Midbrain (tissue), 1 donor: ENCODE data around the gene F12.
A peak's percentile ranks its signal among the peaks of the same experiment; 100 is the strongest.
"Not testable (repeated sequence)": the region's sequence is repeated elsewhere in the genome, so short reads cannot be mapped to it uniquely, and the experiment has no call there.

Experiments used
- DNase-seq: peaks from one replicate; lab custom pipeline; 2025; lab: John Stamatoyannopoulos, UW

The F12 gene

GRCh38 chr5:177368869-177369644 is 40.3 kb downstream of the F12 start:
- no peak for DNase-seq

- DNase-seq = no peak
These were observed 41.1 kb downstream of the F12 start for GRCh38 chr5:177367981-177368868.

- DNase-seq = no peak
These were observed 42.0 kb downstream of the F12 start for GRCh38 chr5:177367323-177367848.

DNA sequence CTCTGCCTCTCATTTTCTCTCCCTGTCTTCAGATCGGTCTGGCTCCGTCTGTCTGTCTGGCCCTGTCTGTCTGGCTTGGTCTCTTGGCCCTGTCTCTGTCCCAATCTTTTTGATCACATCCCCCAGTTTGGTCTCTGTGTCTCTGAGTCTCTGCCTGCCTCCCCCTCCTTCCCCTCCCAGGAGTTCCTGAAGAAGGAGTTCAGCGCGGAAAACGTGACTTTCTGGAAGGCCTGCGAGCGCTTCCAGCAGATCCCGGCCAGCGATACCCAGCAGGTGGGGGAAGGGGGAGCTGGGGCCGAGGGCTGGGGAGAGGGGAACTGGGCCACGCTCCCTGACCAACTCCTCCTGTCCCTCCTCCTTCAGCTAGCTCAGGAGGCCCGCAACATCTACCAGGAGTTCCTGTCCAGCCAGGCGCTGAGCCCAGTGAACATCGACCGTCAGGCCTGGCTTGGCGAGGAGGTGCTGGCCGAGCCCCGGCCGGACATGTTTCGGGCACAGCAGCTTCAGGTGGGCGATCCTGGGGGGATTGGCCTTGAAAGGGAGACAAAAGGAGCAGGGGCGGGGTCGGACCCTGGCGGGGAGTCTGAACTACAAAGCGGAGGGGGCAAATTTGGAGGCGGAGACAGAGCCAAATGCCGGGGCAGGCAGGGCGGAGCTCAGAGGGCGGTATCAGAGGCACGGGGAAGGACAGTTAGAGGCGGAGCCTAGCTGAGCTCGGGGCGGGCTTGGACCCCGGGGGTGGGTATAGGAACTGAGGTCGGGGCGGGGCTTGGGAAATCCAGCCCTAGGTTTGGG is 42.6 kb downstream of the F12 start:
- DNase-seq = no peak

GRCh38 chr5:177365845-177366527 is 43.4 kb downstream of the F12 start:
- DNase-seq = no peak

DNA sequence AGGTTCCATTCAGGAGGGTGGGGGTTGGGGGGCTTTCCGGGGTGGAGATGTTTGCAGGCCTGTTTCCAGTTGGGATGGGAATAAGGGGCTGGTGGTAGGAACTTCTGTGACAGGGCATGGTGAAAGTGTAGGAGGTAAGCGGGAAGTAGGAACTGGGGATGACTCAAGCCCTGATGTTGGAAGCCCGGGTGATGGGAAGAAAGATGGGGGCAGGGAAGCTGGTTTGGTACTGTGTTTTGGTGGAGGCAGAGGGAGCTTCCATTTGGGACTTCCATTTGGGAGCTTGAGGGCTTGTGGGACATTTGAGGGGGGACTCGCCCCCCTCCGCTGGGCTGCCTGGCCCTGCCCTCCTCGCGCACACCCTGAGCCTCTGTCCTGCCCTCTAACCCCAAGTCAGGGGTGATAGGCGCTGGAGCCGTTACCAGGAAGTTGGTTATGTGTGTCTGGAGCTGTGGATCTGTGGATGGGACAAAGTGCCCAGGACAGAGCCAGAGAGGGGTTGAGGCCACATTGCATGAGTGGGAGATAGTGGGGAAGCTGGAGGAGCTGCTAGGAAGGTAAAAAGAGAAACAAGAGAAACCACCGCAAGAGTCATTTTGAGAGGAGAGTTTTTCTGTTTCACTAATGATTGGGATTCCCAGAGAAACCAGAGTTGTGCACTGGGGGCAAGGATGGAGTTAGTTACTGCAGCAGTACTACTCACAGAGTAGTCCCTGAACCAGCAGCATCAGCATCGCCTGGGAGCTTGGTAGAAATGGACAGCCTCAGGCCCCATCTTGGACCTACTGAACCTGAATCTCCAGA is 45.0 kb downstream of the F12 start:
- no peak for DNase-seq

DNA sequence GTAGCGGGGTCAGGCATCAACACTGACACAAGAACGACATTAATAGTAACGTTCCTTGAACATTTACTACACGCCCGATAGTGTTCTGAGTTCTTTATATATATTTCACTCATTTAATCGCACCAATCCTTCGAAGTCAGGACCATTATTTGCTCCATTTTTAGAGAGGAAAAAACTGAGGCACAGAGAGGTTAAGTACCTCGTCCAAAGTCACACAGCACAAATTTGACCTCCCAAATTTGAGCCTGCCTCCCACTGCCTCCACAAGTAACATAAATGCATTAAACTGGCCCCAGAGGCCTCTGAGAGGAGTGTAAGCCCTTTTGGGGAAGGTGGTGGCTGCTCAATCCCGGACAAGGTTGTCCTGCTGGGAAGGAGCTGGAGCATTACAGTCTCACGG is 45.8 kb downstream of the F12 start:
- no peak for DNase-seq

GRCh38 chr5:177362610-177363507 is 46.5 kb downstream of the F12 start:
- DNase-seq = no peak

DNA sequence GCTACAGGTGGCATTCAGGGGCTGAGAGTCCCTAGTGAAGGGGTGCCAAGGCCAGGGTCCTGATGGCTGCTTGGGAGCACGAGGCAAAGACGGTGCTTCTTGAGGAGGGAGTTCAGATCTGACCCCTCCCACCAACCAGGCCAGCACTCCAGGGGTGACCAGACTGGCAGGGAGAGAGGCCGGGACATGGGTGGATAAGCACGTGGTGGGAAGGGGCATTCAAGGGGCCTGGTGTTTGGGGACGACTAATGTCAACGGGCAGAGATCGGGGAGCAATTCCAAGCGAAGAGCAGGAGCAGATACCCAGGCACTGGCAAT is 47.1 kb downstream of the F12 start:
- DNase-seq = no peak

DNA sequence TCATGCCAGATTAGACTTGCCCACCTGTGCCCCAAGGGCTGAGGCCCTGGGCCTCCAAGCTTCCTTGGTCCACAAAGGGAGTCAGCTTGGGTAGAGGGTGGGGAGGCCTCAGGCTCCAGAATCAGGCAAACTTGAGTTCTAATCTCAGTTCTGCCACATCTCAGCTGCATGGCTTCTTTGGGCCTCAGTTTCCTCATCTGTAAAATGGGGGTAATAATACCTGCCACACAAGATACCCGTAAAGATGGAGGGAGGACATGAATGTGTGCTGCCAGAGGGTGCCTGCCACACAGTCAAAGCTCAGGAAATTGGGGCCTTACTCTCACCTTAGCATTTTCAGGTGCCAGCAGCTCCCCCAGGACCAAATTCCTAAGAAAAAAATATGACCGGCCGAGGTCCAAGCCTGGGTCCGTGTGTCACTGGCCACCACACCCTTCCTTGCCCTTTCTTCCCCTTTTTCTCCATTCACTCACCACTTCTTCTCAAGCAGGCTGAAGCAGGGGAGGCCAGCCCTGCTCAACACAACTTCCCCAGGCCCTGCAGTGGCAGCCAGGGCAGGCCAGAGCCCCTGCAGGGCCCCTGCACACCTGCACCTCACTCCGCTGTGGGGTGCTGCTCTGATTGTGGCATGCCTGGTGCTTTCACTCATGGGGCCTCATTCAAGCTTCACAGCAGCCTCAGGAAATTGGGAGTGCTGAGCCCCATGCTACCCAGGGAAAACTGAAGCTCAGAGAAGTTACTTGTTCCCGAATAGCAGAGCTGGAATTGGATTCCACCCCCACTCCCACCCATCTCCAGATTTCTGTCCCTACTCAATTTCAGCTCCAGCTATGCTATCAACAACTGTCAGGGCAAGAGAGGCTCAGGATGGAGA is 47.7 kb downstream of the F12 start:
- no peak for DNase-seq

DNA sequence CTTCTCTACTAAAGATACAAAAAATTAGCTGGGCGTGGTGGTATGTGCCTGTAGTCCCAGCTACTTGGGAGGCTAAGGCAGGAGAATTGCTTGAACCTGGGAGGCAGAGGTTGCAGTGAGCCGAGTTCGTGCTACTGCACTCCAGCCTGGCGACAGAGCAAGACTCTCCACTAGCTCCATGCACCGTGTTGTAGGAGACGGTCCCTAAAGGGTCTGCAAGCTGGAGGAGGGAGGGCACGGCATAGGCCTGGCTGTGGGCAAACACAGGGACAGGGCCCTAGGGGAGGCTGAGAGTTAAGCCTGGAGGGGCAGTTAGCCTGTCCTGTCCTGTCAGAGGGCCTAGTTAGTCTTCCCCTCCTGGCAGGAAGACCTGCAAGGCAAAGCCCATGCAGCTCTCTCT is 48.6 kb downstream of the F12 start:
- not testable (repeated sequence) for DNase-seq

DNA sequence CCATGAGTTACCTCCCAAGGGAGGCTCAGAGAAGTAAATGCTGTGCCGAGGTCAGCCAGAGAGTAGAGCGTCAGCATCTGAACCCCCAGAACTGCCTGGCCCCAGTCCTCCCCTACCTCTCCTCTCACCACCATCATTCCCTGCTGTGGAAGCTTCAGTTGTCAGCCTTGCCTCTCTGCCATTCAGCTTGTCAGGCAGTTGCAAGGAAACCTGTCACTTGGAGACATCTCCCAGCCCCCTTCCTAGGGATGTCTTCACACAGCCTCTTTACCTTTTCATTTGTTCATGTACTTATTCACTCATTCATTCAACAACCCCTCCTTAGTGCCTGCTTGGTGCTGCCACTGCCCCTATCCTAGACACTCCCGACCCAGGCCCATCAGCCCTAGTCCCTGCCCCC is 49.5 kb downstream of the F12 start:
- DNase-seq = no peak

- DNase-seq = no peak
These were observed 49.9 kb downstream of the F12 start for GRCh38 chr5:177359451-177359851.

DNA sequence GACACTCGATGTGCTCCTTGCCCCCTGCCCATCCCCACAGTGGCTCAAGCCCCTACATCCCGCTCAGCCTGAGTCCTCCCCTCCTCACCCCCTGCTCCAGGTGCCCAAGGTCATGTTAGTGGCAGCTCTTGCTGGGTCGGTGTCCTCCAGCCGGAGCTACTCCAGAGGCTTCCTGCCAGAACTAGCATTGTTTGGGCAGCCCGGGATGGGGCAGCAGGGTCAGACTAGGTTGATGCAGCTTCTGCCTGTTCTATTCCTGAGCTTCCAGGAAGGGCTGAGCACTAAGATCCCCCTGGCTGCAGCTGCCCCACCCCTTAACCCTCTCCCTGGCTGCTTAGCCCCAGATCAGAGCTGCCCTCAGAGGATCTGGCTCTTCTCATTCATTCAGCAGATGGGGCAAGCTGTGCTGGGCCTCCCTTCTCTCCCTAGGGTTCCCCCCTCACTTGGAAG is 51.0 kb downstream of the F12 start:
- no peak for DNase-seq

GRCh38 chr5:177357459-177358351 is 51.7 kb downstream of the F12 start, which contains the start of gene RGS14:
Gene RGS14 (plus strand): TSS chr5:177357924. CDS start chr5:177358025, 101 bp downstream.
- peak; percentile 6 for DNase-seq

GRCh38 chr5:177357146-177357458 is 52.3 kb downstream of the F12 start:
- no peak for DNase-seq

- DNase-seq = no peak
These were observed 52.6 kb downstream of the F12 start for GRCh38 chr5:177356746-177357145.

GRCh38 chr5:177355868-177356168 is 53.5 kb downstream of the F12 start:
- no peak for DNase-seq
